Upper lobe of left lung (tissue), 6 donors: ENCODE measurements around the gene SYNJ2. TPM values are rescaled to one million over a fixed set of nuclear protein-coding genes. Genes with fewer than 3 reads are reported as not detected.

ENCODE experiments used
- ATAC-seq, 2 donors: fragments of 200-7000 bp; cut with Tn5 transposase; one replicate each; pipeline ENCODE4 v1.9.1; 2022; ENCODE audit warnings: mild to moderate bottlenecking in 2 of 2, moderate library complexity in 2 of 2; ENCODE audit not compliant: low FRiP score in 2 of 2
- DNase-seq, 2 donors: peaks; one replicate each; pipeline ENCODE4 v3.0.0-alpha.2; 2019 to 2020
- H3K27ac ChIP-seq, 4 donors: fragments of 200-600 bp; sonication (generic); one replicate each; pipeline ENCODE4 v1.5.1; 2016 to 2019
- H3K27me3 ChIP-seq, 4 donors: fragments of 200-600 bp; sonication (generic); one replicate each; pipeline ENCODE4 v1.5.1; 2017 to 2019
- H3K36me3 ChIP-seq, 4 donors: fragments of 200-600 bp; sonication (generic); one replicate each; pipeline ENCODE4 v1.5.1; 2016 to 2019
- H3K4me1 ChIP-seq, 4 donors: fragments of 200-600 bp; sonication (generic); one replicate each; pipeline ENCODE4 v1.5.1; 2018 to 2019
- H3K4me3 ChIP-seq, 4 donors: fragments of 200-600 bp; sonication (generic); one replicate each; pipeline ENCODE4 v1.5.1; 2017 to 2019; ENCODE audit warnings: mild to moderate bottlenecking in 2 of 4, moderate library complexity in 1 of 4
- H3K9me3 ChIP-seq, 4 donors: fragments of 200-600 bp; sonication (generic); one replicate each; pipeline ENCODE4 v1.5.1; 2018 to 2019
- EP300 ChIP-seq, 4 donors: sonication (generic); formaldehyde crosslinking; IDR thresholded peaks; one replicate each; pipeline ENCODE4 v1.5.1; 2017; ENCODE audit warnings: antibody characterized with exemption in 4 of 4, control low read depth in 2 of 4
- POLR2A ChIP-seq, 4 donors: fragments of 450-650 bp; IDR thresholded peaks; one replicate each; pipeline ENCODE4 v1.5.1; 2016 to 2017; ENCODE audit warnings: antibody characterized with exemption in 4 of 4, mild to moderate bottlenecking in 2 of 4
- POLR2AphosphoS5 ChIP-seq, 2 donors: sonication (generic); formaldehyde crosslinking; IDR thresholded peaks; one replicate each; pipeline ENCODE4 v1.5.1; 2017; ENCODE audit warnings: antibody characterized with exemption in 2 of 2
- WGBS, 2 donors: methylation state at CpG; one replicate each; pipeline ENCODE4 v1.1.5; 2017 to 2018; 5-methylcytosine and 5-hydroxymethylcytosine counted together
- total RNA-seq, 6 donors: library from RNA; depleted of rRNA in 4 of 6; stranded (reverse); fragments of >200 nt in 4 of 6; gene quantifications; one replicate each; pipeline versions ENCODE4 v1.1.0 to v1.2.1, GENCODE V29; 2016 to 2021
- TF ChIP-seq, protein P1 (sequence below), 6 experiments: fragments of 450-650 bp in 4 of 6; fragments of 200-600 bp in 2 of 6; sonication (generic) in 2 of 6; IDR thresholded peaks; one replicate each; pipeline ENCODE4 v1.5.1; 2016 to 2019; ENCODE audit warnings: antibody characterized with exemption in 6 of 6
- donor health status: DM: no; HTN: no; CAD: no; lungs with moderate emphysema.
- donor health status: DM: no; HTN: yes; CAD: no; lungs with severe emphysema.

The SYNJ2 gene
- total RNA-seq, 6 donors from 2014 or later = 3.0 to 7.7 (median 4.2) TPM

DNA sequence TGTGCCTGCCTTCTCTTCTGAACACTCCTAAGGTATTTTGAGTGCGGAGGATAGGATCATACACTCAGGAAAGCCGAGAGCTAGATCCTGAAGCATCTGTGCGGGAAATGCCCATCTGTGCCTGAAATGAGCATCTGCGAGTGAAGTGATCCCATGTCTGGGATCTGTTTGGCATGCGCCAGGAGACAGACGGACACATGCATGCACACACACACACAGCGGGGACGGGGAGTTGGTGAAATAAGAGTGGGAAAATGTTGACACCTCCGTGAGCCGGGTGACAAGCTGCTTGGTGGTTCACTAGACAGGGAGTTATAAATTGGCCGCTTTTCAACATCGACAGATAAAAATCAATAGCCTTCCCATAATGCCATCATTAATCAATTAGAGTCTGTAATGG is 13.8 kb downstream of the SYNJ2 start:
- TF ChIP-seq POLR2A (IDR thresholded peaks at IDR 0.05) = no peak
- no peak for TF ChIP-seq EP300 (IDR thresholded peaks at IDR 0.05)
- TF ChIP-seq POLR2AphosphoS5 (IDR thresholded peaks at IDR 0.05) = no peak
- TF ChIP-seq, protein P1, sequence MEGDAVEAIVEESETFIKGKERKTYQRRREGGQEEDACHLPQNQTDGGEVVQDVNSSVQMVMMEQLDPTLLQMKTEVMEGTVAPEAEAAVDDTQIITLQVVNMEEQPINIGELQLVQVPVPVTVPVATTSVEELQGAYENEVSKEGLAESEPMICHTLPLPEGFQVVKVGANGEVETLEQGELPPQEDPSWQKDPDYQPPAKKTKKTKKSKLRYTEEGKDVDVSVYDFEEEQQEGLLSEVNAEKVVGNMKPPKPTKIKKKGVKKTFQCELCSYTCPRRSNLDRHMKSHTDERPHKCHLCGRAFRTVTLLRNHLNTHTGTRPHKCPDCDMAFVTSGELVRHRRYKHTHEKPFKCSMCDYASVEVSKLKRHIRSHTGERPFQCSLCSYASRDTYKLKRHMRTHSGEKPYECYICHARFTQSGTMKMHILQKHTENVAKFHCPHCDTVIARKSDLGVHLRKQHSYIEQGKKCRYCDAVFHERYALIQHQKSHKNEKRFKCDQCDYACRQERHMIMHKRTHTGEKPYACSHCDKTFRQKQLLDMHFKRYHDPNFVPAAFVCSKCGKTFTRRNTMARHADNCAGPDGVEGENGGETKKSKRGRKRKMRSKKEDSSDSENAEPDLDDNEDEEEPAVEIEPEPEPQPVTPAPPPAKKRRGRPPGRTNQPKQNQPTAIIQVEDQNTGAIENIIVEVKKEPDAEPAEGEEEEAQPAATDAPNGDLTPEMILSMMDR (IDR thresholded peaks at IDR 0.05) = no peak
- DNase-seq (no peak), ATAC-seq (no peak)
- Histone ChIP-seq H3K36me3 (no peaks in the 10 kb centered on the region), H3K27ac (no peak overlapping the region), H3K4me1 (peaks cover 0 to 5% (median under 1%) of the 10 kb centered on the region in 4 donors), H3K27me3 (no peaks in the 10 kb centered on the region), H3K4me3 (no peak overlapping the region), H3K9me3 (no peaks in the 10 kb centered on the region)
- WGBS, 2 donors = 94 to 96% methylated on average over 12 of the region's 12 CpGs

DNA sequence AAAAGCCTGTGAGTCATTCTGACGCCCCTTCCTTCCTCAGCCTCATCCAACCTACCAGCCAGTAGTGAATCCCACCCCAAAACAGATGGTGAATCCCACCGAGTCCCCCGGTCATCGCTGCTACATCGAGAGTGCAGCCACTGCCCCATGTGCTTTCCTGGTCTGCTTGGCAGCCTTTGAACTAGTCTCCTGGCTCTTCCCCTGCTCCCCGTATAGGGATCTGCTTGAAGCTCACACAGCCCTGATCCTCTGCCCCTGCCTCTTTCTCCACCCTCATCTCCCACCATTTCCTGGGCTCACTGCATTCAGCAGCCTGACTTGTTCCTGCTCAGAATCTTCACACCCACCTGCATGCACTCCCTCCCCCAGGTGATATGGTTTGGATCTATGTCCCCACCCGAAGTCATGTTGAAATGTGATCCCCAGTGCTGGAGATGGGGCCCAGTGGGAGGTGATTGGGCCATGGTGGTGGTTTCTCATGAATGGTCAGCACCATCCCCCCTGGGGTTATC is 14.6 kb downstream of the SYNJ2 start:
- no peak overlapping the region for H3K4me3 ChIP-seq
- H3K27ac ChIP-seq = no peak overlapping the region
- WGBS, 2 donors = 93 to 95% methylated on average over 7 of the region's 7 CpGs
- H3K9me3 ChIP-seq = no peaks in the 10 kb centered on the region
- no peaks in the 10 kb centered on the region for H3K27me3 ChIP-seq
- ATAC-seq = no peak
- TF ChIP-seq POLR2AphosphoS5 (IDR thresholded peaks at IDR 0.05) = no peak
- TF ChIP-seq, protein P1 (IDR thresholded peaks at IDR 0.05) = no peak
- no peak for TF ChIP-seq EP300 (IDR thresholded peaks at IDR 0.05)
- no peak for TF ChIP-seq POLR2A (IDR thresholded peaks at IDR 0.05)
- H3K4me1 ChIP-seq = no peaks in the 10 kb centered on the region
- no peak for DNase-seq
- H3K36me3 ChIP-seq = no peaks in the 10 kb centered on the region

DNA sequence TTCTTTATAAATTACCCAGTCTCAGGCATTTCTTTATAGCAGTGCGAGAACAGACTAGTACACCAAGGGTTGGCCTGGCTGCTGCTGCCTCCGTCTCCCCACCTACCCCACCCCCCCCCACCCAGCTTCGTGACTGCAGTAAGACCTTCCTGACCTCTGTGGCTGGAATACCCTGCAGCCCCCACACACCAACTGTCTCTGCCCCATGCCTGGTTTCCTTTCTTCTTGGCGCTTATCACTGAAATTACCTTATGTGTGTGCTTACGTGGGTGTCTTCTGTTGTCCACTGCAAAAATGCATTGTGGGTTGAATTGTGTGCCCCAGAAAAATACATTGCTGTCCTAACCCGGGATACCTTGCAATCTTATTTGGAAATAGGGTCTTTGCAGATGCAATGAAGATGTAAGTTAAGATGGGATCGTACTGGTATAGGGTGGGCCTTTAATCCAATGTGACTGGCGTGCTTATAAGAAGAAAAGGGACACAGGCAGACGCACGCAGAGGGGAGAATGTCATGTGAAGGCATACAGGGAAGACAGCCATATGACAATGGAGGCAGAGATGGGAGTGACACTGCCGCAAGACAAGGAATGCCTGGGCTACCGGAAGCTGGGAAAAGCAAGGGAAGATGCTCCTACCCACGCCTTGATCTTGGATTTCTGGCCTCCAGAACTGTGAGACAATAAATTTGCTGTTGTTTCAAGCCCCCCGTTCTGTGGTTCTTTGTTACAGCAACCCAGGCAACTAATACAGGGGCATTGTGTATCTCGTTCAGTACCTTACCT is 15.4 kb downstream of the SYNJ2 start:
- 93 to 94% methylated on average over 15 of the region's 15 CpGs for WGBS, 2 donors

DNA sequence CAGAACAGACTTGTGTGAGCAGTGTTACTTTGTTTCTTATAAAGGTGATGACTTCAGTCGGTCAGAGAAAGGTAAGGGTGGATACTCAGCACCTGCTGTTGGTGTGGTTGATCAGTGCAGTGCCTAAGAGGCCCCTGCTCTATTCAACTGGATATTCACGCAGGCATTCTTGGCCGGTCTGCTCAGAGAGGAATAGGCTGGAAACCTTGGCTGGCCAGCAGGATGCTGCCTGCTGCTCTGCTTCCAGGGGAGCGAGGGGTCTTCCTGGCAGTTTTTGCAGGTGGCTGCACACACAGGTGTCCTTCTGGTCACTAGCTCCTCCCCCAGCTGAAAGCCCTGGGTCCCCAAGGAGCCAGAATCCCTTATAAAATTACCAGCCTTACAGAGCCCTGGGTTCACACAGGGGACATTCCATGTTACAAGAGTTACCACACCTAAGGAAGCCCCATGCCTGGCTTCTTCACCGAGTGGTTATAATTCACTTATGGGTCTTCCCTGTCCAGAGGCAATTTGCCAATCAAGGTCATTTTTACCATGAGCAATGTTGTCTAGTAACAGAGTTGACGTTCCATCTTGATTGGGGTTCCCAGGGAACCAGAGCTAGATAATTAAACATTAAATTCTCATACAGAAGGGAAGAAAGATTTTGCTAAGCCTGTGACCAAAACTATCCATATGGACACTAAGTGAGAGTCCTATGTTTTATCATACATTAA is 16.4 kb downstream of the SYNJ2 start:
- Histone ChIP-seq H3K27ac (no peak overlapping the region), H3K9me3 (no peaks in the 10 kb centered on the region), H3K27me3 (no peaks in the 10 kb centered on the region), H3K4me3 (no peak overlapping the region), H3K36me3 (no peaks in the 10 kb centered on the region), H3K4me1 (peaks cover 6 to 10% (median 8%) of the 10 kb centered on the region in 4 donors)
- no peak for DNase-seq
- TF ChIP-seq, protein P1 (IDR thresholded peaks at IDR 0.05) = no peak
- TF ChIP-seq POLR2A (IDR thresholded peaks at IDR 0.05) (no peak), POLR2AphosphoS5 (IDR thresholded peaks at IDR 0.05) (no peak), EP300 (IDR thresholded peaks at IDR 0.05) (no peak)
- no peak for ATAC-seq
- WGBS, 2 donors = 77 to 88% methylated on average over 4 to 6 of the region's 6 CpGs

More for the DNA sequence above, 15.4 kb downstream of the SYNJ2 start:
- DNase-seq (no peak), ATAC-seq (no peak)
- no peaks in the 10 kb centered on the region for H3K9me3 ChIP-seq
- peaks cover 0 to under 1% (median under 1%) of the 10 kb centered on the region in 4 donors for H3K4me1 ChIP-seq
- H3K4me3 ChIP-seq = no peak overlapping the region
- TF ChIP-seq, protein P1 (IDR thresholded peaks at IDR 0.05) = no peak
- TF ChIP-seq POLR2A (IDR thresholded peaks at IDR 0.05) (no peak), POLR2AphosphoS5 (IDR thresholded peaks at IDR 0.05) (no peak), EP300 (IDR thresholded peaks at IDR 0.05) (no peak)
- H3K36me3 ChIP-seq = no peaks in the 10 kb centered on the region
- H3K27me3 ChIP-seq = no peaks in the 10 kb centered on the region
- no peak overlapping the region for H3K27ac ChIP-seq
